Endothelial cell of umbilical vein (primary cell): ENCODE data around the gene MRPL34.

Experiments used
- POLR2A ChIP-seq: IDR thresholded peaks from 2 replicates; pipeline ENCODE4 v1.6.1; 2012; ENCODE audit warnings: low read depth, mild to moderate bottlenecking, control low read depth, low read length
- POLR2AphosphoS5 ChIP-seq: IDR thresholded peaks from 2 replicates; pipeline ENCODE4 v1.6.1; 2012; ENCODE audit warnings: low read depth, mild to moderate bottlenecking, control low read depth, low read length, moderate library complexity; ENCODE audit not compliant: insufficient read depth
- TF ChIP-seq, protein P1 (sequence below), 2 donors: IDR thresholded peaks; 1 replicate in 1 of 2; 2 replicates in 1 of 2; pipeline ENCODE4 v1.5.1; 2011; ENCODE audit warnings: low read length in 2 of 2, mild to moderate bottlenecking in 2 of 2, moderate library complexity in 2 of 2, control low read depth in 1 of 2, inconsistent platforms in 1 of 2, low read depth in 1 of 2; ENCODE audit not compliant: insufficient read depth in 1 of 2; ENCODE audit errors: extremely low read depth in 1 of 2

DNA sequence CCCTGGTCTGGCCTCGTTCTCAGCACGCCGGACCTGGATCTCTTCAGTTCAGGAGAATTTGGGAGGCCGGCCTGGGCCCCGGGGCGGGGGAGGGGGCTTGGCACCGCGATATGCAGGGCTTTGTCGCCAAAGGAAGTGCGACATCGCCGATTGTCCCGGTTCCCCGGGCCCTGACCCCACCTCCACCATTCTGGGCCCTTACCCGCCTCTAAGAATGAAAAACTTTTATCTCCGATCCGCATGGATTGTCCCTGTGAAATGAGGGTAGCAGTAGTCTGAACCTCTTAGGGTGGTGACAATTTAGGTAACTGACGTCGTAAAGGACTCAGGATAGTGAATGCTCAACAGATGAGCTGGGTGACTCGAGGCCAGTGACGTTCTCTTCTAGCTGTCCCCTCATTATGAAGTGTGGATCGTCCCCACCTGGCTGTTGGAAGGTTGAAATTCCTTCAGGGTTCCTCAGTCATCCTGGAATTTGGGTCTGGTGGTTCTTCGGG, 4.3 kb downstream of the MRPL34 start:
- TF ChIP-seq, protein P1, sequence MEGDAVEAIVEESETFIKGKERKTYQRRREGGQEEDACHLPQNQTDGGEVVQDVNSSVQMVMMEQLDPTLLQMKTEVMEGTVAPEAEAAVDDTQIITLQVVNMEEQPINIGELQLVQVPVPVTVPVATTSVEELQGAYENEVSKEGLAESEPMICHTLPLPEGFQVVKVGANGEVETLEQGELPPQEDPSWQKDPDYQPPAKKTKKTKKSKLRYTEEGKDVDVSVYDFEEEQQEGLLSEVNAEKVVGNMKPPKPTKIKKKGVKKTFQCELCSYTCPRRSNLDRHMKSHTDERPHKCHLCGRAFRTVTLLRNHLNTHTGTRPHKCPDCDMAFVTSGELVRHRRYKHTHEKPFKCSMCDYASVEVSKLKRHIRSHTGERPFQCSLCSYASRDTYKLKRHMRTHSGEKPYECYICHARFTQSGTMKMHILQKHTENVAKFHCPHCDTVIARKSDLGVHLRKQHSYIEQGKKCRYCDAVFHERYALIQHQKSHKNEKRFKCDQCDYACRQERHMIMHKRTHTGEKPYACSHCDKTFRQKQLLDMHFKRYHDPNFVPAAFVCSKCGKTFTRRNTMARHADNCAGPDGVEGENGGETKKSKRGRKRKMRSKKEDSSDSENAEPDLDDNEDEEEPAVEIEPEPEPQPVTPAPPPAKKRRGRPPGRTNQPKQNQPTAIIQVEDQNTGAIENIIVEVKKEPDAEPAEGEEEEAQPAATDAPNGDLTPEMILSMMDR (IDR thresholded peaks at IDR 0.05; ENCODE audit: extremely low read depth in 1 of 2, insufficient read depth in 1 of 2, low read depth in 1 of 2, low read length in 2 of 2): no peak
- TF ChIP-seq POLR2A (no peak), POLR2AphosphoS5 (no peak)
